ENCODE data around the gene RBM28.

The RBM28 gene

GRCh38 chr7:128259131-128260061, 84.3 kb downstream of the RBM28 start:
- DNase-seq (ENCODE audit: low spot score) = no peak

DNA sequence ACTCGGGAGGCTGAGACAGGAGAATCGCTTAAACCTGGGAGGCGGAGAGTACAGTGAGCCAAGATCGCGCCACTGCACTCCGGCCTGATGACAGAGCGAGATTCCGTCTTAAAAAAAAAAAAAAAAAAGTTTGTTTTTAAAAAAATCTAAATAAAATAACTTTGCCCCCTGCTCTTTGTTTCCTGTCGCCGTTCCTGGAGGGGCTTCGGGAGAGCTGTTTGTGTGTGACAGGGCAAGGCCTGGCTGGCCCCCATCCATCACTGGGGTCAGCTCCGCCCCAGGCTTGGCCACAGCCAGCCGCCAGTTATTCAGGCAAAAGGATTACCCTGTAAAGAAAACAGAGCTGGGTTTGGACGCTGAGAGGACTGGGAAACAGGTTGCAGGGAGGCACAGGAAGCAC, 86.2 kb downstream of the RBM28 start:
- no peak for DNase-seq (ENCODE audit: low spot score)

GRCh38 chr7:128255271-128255670, 88.4 kb downstream of the RBM28 start:
- no peak for DNase-seq (ENCODE audit: low spot score)

- no peak for DNase-seq (ENCODE audit: low spot score)
Measured at GRCh38 chr7:128254470-128254869, 89.2 kb downstream of the RBM28 start.

DNA sequence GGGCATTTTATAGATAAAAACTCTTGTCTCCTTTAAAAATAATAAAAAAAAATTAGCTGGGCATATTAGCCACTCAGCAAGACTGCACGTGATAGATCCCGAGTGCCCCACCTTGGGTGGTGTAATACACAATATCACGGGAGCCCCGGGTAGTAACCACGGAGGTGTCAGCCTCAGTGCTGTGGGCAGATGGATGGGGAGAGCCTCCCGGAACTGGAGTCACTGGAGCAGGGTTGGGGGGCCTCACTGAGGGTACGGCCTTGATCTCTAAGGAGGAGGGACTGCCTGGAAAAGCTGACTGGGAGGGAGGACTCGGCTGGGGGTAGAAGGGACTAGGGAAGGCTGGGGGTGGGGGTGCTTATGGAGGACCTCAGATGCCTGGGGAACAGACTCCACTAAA, 90.0 kb downstream of the RBM28 start:
- no peak for DNase-seq (ENCODE audit: low spot score)

- DNase-seq (ENCODE audit: low spot score) = no peak
Measured at GRCh38 chr7:128251337-128251736, 92.4 kb downstream of the RBM28 start.
